ENCODE measurements around the gene MBNL1.

- TF ChIP-seq ZC3H10 (CRISPR knock-in tag; IDR thresholded peaks at IDR 0.05) (no peak), ZNF8 (CRISPR knock-in tag; IDR thresholded peaks at IDR 0.05) (no peak)
Measured at GRCh38 chr3:152225201-152225600, 43.5 kb upstream of the MBNL1 start.
